GM18870 (cell line): ENCODE data around the gene SLC35A4.
A peak's percentile ranks its signal among the peaks of the same experiment; 100 is the strongest.

Experiments
- ATAC-seq: cut with Tn5 transposase; IDR thresholded peaks from one replicate; pipeline ENCODE4 v1.9.1; 2021; ENCODE audit warnings: moderate library complexity; ENCODE audit not compliant: unreplicated experiment

SLC35A4 gene, protein sequence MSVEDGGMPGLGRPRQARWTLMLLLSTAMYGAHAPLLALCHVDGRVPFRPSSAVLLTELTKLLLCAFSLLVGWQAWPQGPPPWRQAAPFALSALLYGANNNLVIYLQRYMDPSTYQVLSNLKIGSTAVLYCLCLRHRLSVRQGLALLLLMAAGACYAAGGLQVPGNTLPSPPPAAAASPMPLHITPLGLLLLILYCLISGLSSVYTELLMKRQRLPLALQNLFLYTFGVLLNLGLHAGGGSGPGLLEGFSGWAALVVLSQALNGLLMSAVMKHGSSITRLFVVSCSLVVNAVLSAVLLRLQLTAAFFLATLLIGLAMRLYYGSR

DNA sequence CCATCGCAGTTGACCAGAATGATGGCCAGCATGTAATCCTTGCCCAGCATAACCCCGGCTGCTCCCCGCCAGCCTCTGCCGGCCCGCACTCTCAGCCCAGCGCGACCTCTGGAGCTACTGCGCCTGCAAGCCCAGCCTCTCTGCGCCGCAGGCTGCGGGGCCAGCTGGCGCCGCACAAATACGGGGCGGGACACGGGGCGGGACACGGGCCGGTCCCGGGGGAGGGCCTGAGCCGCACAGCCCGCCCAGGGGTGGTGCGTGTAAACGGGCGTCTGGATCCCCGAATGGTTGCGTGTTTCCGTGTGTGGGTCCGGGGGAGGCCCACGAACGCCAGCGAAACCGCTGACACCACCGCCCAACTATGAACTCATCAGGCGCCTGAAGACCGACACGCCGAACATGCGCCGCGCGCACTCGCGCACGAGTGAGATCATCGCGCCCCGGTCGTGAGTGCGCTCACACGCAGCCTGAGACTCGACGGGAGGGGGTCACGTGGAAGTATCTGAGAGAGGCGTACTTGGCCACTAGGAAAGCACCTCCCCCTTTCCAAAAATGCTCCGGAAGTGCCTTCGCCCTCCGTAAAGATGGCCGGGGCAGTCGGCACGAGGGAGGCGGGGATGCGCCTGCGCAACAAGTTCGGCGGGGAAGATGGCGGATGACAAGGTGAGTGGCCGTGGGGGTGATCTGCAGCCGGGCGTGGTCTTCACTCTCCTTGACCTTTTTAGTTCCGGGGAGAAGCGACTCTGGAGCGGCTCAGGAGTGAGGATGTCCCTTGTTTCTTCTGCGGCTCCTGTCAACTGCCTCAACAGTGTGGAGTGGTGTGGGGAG, at the start of gene SLC35A4, which contains the start of gene APBB3:
Gene SLC35A4, plus strand, starts transcription at position 633 of the 828 bp plus-strand sequence. CDS start 2,342 bp downstream, outside the sequence.
Gene APBB3, minus strand, starts transcription at position 403 of the 828 bp plus-strand sequence. Its CDS starts 353 bp downstream, at position 50.
- ATAC-seq = peak; percentile 81

DNA sequence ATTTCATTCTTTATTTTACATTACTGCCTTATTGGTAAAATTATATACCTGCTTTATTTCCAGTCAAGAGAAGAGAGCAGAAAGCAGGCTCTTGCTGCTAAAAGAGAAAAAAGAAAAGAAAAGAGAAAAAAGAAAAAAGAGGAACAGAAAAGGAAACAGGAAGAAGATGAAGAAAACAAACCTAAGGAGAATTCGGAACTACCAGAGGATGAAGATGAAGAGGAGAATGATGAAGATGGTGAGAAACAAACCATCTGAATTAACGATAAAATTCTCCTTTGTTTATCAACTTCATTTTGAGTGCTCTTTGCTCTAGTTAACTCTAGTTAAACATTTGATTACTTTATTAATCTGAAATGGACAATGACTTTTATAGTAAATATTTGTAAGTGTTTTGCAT, 40.6 kb upstream of the SLC35A4 start:
- no peak for ATAC-seq

DNA sequence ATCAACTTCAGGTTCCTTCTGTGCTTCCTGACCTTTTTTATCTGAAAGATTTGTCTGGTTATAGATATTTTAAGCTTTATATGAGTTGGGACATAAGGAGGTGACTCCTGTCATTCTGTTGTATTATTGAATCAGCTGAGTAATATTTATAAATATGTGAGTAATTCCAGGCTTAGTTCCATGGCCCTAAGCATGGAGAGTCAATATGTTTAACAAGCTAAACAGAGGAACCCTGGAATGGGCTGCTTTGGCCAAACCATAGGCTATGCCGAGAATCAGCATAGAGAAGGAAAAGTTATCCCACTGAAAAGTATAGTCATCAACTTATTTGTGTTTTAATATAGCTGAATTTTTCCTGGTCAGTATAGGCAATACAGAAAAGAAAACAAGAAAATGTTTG, 24.4 kb upstream of the SLC35A4 start:
- ATAC-seq = no peak

DNA sequence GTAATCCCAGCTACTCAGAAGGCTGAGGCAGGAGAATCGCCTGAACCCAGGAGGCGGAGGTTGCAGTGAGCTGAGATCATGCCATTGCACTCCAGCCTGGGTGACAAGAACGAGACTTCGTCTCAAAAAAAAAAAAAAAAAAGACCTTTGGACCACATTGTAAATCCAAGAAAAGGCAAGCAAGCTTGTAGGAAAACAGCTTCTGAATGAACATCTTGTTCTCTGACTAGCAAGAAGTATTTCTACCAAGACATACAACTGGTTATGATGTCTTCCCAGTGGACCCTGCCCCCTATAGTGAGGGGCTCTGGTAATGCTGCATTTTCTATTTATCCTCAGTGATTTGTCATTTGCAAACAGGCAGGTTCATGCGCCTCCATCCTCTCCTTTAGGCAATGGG, 21.7 kb upstream of the SLC35A4 start:
- no peak for ATAC-seq

DNA sequence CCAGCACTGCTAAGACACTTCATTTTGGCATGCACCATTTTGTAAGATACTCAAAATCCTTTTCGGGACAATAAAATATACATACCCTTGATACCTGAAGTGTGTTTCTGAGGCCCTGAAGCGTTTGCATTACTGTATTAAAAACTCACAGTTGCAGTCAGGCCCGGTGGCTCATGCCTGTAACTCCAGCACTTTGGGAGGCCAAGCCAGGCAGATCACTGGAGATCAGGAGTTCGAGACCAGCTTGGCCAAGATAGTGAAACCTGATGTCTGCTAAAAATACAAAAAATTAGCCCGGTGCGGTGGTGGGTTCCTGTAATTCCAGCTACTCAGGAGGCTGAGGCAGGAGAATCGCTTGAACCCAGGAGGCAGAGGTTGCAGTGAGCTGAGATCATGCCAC, 19.6 kb upstream of the SLC35A4 start:
- no peak for ATAC-seq

DNA sequence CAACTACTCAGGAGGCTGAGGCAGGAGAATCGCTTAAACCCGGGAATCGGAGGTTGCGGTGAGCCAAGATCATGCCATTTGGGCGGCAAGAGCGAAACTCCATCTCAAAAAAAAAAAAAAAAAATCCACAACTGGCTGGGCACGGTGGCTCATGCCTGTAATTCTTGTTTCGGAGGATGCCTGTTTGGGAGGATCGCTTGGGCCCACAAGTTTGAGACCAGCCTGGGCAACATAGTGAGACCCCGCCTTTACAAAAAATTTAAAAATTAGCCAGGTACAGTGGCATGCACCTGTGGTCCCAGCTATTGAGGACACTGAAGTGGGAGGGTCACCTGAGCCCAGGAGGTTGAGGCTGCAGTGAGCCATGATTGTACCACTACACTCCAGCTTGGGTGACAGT, 19.0 kb upstream of the SLC35A4 start:
- no peak for ATAC-seq

DNA sequence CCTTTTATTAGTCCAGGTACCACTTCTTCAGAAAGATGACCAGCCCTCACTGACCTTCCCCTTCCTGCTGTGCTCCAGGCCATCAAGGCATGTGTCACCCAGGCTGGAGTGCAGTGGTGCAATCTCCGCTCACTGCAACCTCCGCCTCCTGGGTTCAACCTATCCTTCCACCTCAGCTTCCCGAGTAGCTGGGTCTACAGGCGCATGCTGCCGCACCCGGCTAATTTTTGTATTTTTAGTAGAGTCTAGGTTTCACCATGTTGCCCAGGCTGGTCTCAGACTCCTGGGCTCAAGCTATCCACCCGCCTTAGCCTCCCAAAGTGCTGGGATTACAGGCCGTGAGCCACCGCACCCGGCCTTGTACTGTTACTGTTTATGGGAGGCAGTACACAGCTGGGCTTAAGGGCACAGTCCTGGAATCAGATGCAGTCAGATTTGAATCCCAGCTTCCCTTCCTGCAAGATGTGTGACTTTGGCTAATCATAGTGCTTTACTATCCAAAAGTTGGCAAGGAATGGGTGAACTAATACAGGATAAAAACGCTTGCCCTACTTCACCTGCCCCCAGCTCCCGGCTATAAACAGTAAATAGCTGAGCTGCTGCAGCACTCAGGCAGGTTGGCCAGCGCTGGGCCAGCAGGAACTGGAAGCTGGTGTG, 17.6 kb upstream of the SLC35A4 start:
- ATAC-seq = peak; percentile 2

DNA sequence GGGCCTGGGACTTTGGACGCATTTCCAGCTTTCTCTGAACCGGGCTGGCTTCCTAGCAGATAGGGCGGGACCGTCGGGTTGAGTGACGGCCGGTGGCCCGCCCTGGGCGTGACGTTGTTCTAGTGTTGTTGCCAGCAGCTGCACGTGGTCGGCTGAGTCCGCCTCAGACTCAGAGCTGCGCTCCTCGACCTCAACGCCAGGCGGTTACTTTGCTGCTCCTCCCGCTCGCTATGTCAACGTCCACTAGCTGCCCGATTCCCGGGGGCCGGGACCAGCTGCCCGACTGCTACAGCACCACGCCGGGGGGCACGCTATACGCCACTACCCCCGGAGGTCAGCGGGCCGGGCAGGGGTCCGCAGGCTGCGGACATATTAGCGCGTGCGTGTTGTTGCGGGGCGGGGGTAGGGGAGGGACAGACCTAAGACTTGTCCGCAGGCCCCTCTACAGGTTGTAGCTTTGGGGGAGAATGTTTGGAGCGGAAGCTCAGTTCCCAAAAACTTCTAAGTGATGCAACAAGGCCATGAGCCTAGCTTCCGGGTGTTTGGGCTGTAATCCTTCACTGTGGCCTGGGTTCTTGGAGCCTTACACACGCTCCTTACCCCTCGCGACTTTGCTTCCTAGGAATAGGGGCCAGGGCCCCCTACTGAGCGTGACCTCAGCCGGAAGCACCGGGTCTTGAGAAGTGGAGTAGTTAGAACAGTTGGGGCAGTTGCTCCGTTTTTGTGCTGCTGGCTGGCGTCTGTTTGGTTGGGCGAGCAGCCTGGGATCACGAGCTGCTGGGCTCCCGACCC, 16.9 kb upstream of the SLC35A4 start, which contains the start of gene EIF4EBP3:
Gene EIF4EBP3, plus strand, starts transcription at position 155 of the 792 bp plus-strand sequence. Its CDS starts 76 bp downstream, at position 231.
- ATAC-seq = peak; percentile 91

DNA sequence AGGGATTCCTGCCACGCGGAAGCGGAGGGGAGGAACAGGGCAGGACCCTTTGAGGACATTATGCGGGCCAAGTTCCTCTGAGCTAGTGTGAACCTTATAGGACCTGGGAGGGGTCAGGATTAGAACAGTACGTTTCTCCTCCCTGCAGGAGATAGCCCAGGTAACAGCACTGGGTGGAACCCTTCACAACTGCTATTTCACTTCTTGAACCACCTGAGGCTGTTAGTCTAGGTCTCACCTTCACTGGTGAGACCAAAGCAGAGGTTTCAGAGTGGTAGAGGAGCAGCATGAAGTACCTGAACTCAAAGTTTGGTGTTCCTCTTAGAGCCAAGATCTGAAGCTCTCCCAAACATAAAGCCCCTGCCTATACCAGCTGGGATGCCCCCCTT, 16.3 kb upstream of the SLC35A4 start:
- ATAC-seq = peak; percentile 4

DNA sequence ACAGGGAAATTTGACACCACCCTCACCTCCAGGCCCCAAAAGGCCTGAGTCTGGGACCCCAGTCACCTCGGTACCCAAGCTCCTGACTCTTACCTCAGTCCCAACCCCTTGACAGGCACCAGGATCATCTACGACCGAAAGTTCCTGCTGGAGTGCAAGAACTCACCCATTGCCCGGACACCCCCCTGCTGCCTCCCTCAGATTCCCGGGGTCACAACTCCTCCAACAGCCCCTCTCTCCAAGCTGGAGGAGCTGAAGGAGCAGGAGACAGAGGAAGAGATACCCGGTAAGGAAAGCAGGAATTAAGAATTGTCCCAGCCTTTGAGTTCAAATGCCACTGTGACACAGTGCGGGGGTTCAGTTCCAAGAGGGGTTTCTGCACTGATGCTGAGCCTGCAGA, 15.8 kb upstream of the SLC35A4 start:
- ATAC-seq = no peak

DNA sequence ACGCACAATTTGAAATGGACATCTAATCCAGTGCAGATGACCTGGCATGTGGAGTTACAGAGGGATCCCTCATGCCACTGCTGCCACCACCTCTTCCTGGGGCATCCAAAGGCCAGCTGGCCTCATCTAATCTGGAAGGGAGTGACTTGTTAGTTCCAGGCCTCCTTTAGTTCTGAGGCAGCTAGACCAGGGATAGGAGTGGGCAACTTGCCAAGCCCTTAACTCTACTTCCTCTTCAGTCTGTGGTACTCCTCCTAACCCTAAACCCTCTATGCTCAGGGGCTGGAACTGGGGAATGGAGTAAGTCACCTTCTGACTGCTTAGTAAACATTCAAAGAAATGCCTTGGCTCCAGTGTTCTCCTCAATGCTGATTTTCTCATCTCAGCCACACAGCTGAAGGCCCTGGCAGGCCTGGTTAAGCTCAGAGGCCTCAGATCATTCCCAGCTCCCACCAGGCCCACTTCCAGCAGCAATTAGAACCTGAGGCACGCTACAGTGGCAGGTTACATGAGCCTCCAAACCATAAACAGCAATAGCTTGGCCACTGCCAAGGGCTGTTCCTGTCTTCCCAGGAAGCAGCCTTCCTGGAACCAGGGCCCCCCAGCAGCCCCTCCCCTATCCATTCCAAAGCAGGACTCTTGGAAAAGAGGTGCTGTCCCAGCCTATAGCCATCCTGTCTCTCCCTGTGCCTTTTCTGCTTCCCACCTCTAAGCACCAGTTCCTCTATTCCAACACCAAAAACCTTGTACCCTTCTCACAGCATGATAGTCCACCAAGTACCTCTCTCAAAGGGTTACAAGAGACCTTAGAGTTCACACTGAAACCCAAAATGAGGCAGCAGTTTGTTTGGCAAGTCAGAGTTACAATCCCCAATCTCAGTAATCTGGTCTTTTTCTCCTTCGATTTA, 15.1 kb upstream of the SLC35A4 start:
- no peak for ATAC-seq

DNA sequence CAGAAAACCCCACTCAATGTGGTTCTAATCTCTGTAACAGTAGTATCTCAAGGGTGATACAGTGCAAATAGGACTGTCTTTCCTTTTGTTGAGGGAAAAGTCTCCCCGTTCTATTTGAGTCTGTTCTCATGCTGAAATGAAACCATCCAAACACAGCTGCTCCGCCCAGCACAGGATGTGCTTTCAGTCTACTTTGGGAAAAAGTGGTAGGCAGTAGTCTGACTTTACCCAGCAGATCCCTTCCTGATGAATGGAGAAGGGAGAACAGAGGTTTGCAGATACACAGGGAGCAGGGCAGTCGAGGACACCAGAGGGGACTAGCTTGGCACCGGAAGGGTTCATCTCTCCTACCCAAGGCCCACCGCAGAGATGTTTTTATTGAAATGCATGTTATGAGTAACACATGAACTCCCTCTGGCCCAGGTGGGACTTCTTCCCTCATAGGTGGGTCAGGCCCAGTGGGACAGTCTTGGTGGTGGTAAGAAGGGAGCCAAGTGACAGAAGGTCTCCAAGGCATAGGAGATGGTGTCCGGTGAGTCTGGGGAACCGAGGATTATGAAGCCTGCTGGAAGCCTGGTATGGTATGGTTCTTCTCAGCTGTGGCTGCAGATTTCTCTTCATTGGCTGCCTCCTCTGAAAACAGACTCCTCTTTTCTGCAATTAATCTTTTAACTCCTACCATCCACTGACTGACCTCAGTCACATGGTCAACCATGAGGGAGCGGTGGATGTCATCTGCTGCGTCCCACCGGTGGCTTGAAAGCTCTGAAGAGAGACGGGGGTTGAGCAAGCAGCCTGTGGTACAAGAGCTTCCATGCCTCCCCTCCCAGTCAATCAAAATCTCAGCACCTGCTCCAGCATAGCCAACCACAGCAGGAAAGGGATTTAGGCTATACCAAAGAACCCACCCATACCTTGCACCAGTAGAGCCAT, 14.2 kb upstream of the SLC35A4 start:
- no peak for ATAC-seq

DNA sequence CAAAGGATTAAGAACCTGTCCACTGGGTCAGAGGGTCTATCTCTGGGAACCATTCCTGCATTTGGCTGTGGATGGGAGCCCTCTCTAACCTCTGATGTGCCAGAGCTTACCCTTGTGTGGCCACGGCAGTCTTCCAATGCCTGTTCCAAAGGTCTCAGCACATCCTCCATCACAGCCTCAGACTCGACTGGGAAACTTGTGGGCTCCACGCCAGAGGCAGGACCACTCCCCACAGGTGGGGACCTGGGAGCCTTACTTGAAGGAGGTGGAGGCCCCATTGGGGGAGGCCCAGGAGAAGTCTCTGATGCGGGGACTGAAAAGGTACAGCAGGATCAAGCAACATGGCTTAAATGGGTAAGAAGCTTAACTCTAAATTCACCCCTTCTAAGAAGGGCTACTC, 12.8 kb upstream of the SLC35A4 start:
- ATAC-seq = no peak

DNA sequence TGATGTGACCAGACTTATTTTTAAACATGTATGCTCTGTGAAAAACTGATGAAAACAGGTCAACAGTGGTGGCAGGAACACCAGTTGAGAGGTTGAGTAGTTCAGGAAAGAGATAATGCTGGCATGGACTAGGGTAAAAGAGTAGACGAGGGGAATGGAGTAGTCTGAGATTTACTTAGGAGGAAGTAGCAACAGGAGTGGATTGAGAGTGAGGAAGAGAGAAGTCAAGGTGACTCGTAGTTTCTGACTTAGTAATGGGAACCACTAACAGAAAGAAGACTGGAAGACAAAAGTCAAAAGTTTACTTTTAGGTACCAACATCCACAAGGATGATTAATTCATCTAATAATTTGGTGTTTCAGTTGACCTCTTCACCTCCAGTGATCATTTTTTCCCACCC, 11.0 kb upstream of the SLC35A4 start:
- no peak for ATAC-seq

DNA sequence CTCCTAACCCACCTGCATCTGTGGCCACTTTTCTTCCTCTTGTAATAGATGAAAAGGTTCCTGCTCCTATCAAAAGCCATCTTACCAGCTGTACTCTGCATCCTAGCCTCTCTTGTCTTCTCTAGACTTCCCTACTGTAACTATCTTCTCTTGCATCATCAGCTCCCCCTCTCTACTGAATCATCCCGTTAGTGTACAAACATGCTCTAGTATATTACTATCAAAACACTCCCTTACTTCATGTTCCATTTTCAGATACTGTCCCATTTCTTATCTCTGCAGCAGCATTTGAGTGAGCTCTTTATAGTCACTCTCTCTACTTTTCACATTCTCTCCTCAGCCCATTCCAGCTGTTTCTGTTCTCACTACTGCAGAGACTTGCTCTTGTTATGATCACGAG, 10.2 kb upstream of the SLC35A4 start:
- no peak for ATAC-seq

DNA sequence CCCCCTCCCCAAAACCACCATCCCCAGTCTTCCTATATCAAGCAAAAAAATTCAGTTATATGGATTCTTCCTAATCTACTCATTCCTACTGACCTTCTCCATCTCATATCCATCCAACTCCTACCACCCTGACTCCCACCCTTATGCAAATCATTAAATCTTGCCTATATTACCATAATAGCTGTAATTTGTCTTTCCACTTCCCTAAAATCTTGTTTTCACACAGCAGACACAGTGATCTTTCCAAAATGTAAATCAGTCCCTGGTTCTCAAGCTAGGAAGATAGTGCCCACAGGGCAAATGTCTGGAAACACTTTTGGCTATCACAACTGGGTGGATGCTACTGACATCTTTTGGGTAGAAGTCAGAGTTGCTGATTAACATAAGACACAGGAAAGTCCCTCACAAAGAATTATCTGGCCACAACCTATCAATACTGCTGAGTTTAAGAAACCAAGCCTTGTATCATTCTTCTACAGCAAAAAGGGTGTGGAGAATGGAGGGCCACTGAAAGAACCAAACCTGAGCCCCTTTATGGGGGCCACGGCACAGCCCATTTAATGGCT, 8.8 kb upstream of the SLC35A4 start:
- no peak for ATAC-seq

DNA sequence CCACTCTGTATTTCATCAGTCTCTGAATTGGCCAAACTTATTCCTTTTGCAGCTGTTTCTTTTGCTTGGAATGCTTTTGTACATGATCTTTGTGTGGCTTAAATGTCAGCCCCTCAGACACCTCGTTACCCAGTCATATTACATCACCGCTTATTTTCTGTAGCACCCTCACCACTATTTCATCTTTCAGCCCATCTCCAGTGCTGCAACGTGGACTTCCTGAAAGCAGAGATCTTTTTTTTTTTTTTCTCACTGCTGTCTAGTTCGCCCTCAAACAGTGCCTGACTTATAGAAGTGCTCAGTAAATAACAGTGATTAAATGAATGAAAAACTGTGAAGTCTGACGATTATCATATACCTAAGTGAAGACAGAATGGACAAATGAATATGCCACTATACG, 8.2 kb upstream of the SLC35A4 start:
- no peak for ATAC-seq

DNA sequence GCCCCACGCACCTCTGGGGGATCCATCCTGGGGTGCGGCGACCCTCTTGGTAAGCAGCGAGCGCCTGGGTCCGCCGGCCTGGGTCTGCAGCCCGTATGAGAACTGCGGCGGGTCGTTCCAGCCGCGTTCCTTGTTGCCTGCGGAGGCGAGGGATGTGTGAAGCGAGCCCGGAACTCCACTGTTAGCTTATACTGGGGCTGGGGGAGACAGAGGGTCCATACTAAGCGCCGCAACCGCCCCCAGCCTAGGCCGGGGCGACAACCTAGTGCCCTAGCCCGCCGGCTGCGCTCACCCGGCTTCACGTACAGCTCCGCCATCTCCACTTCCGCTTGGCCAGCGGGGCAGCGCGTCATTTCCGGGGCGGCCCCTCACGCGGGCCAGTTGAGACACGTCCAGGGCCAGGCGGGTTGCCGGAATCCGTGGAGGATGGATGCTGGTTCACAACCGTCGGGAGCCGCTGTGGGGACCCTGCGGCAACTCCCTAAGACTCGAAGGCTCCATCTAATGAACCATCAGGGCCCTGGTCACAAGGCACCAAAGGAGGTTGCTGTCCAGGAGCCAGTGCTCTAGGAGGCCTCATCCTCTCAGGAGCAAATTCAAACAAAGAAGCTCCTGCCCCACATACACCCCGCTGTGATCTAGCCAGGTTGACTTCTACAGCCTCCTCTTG, 7.4 kb upstream of the SLC35A4 start, which contains the start of gene SRA1:
Gene SRA1, minus strand, starts transcription at position 338 of the 670 bp plus-strand sequence. Its CDS starts 21 bp downstream, at position 317.
- ATAC-seq = peak; percentile 83
